K562 (cell line): Measurements from ENCODE around the gene QRICH1. TPM values are rescaled to one million over a fixed set of nuclear protein-coding genes. Genes with fewer than 3 reads are reported as not detected.

ENCODE experiments used
- CBX1 ChIP-seq: sonication (generic); IDR thresholded peaks from 2 replicates; pipeline ENCODE4 v1.6.1; 2016; ENCODE audit warnings: antibody characterized with exemption, low read depth, mild to moderate bottlenecking
- CEBPB ChIP-seq: fragments of 450-650 bp; IDR thresholded peaks from 2 replicates; pipeline ENCODE4 v1.6.1; 2016; ENCODE audit warnings: missing genetic modification characterization, missing compliant biosample characterization
- CREM ChIP-seq: IDR thresholded peaks from 2 replicates; pipeline ENCODE4 v1.6.1; 2014; ENCODE audit warnings: antibody characterized with exemption, low read depth
- polyA plus RNA-seq, 8 experiments: library from polyadenylated mRNA; depleted of rRNA in 4 of 8; stranded (reverse) in 5 of 8; unstranded in 3 of 8; fragments of >200 nt; fragmentation: Nextera tagmentation in 2 of 8; fragmentation: Illumina TruSeq in 1 of 8; extraction: Ambion mirVana in 2 of 8; extraction: Trizol in 1 of 8; gene quantifications; 2 replicates each; pipeline versions ENCODE4 v1.2.1 to v1.2.3, GENCODE V29; 2011 to 2014; ENCODE audit warnings: inconsistent platforms in 1 of 8, missing spikeins in 1 of 8
- total RNA-seq, 7 experiments: library from RNA; depleted of rRNA in 6 of 7; stranded (reverse); fragments of >200 nt in 6 of 7; fragmentation: Illumina TruSeq in 2 of 7; extraction: Trizol in 2 of 7; gene quantifications; 2 replicates each; pipeline versions ENCODE4 v1.2.1 to v1.2.3, GENCODE V29; 2011 to 2021; ENCODE audit warnings: low replicate concordance in 1 of 7
- TF ChIP-seq, protein P1 (sequence below): fragments of 450-650 bp; IDR thresholded peaks from 2 replicates; pipeline ENCODE4 v1.6.1; 2016; ENCODE audit warnings: mild to moderate bottlenecking, moderate library complexity
- TF ChIP-seq, protein P2 (sequence below): conservative IDR thresholded peaks from 2 replicates; pipeline ENCODE4 v1.6.1; 2011; ENCODE audit warnings: low read depth, mild to moderate bottlenecking, low read length; ENCODE audit not compliant: control insufficient read depth
- TF ChIP-seq, protein P3 (sequence below): fragments of 450-650 bp; formaldehyde crosslinking; IDR thresholded peaks from 2 replicates; pipeline ENCODE4 v1.4.0; 2022; ENCODE audit warnings: mild to moderate bottlenecking, moderate library complexity
- TF ChIP-seq, protein P4 (sequence below): sonication (generic); formaldehyde crosslinking; IDR thresholded peaks from 2 replicates; pipeline ENCODE4 v1.8.0; 2022; ENCODE audit warnings: missing genetic modification reagents, mild to moderate bottlenecking, moderate library complexity, borderline replicate concordance
- TF ChIP-seq, protein P5 (sequence below): fragments of 450-650 bp; IDR thresholded peaks from 2 replicates; pipeline ENCODE4 v1.7.1; 2018; ENCODE audit warnings: mild to moderate bottlenecking, low read depth; ENCODE audit not compliant: partially characterized antibody

The QRICH1 gene
- total and polyA plus RNA-seq, 9 of the 15 experiments (the other 6 are each of a cell fraction or from before 2014, with no cell fraction given) = 20.1 to 99.2 (median 56.7) TPM

DNA sequence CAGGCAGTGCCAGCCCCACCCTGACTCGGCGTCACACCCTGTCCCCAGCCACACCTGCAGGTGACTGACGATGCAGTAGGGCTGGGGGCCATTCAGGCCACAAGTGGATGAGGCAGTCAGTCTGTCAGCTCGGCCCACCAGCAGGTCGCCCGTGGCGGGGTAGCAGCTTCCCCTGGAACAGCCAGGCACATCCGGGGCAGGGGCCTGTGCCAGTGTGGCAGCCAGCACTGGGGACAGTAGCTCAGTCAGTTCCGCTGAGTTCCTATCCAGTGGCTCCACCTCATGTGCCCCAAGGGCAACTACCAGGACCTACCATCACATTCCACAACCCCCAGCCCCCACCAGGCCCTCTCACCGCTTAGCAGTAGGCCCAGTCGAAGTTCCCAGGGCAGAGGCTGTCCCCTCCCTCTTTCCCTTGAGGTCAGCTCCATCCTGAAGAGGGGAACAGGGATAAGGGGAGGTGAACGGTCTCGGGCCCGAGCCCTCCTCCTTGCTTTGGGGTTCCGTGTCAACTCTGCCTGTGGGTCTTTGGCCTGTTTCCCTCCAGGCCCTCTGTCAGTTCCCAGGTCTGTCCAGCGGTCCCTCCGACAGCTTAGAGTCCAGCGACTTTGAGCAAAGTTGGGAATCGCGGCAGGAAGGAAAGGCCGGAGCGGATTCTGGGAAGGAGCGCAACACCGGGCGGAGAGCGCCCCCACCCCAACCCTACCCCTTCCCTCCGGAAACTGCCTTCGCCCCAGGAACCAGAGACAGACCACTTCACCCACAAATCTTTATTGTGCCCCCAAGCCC, 38.8 kb upstream of the QRICH1 start, which contains the start of gene LAMB2 (continued):
- TF ChIP-seq, protein P1, sequence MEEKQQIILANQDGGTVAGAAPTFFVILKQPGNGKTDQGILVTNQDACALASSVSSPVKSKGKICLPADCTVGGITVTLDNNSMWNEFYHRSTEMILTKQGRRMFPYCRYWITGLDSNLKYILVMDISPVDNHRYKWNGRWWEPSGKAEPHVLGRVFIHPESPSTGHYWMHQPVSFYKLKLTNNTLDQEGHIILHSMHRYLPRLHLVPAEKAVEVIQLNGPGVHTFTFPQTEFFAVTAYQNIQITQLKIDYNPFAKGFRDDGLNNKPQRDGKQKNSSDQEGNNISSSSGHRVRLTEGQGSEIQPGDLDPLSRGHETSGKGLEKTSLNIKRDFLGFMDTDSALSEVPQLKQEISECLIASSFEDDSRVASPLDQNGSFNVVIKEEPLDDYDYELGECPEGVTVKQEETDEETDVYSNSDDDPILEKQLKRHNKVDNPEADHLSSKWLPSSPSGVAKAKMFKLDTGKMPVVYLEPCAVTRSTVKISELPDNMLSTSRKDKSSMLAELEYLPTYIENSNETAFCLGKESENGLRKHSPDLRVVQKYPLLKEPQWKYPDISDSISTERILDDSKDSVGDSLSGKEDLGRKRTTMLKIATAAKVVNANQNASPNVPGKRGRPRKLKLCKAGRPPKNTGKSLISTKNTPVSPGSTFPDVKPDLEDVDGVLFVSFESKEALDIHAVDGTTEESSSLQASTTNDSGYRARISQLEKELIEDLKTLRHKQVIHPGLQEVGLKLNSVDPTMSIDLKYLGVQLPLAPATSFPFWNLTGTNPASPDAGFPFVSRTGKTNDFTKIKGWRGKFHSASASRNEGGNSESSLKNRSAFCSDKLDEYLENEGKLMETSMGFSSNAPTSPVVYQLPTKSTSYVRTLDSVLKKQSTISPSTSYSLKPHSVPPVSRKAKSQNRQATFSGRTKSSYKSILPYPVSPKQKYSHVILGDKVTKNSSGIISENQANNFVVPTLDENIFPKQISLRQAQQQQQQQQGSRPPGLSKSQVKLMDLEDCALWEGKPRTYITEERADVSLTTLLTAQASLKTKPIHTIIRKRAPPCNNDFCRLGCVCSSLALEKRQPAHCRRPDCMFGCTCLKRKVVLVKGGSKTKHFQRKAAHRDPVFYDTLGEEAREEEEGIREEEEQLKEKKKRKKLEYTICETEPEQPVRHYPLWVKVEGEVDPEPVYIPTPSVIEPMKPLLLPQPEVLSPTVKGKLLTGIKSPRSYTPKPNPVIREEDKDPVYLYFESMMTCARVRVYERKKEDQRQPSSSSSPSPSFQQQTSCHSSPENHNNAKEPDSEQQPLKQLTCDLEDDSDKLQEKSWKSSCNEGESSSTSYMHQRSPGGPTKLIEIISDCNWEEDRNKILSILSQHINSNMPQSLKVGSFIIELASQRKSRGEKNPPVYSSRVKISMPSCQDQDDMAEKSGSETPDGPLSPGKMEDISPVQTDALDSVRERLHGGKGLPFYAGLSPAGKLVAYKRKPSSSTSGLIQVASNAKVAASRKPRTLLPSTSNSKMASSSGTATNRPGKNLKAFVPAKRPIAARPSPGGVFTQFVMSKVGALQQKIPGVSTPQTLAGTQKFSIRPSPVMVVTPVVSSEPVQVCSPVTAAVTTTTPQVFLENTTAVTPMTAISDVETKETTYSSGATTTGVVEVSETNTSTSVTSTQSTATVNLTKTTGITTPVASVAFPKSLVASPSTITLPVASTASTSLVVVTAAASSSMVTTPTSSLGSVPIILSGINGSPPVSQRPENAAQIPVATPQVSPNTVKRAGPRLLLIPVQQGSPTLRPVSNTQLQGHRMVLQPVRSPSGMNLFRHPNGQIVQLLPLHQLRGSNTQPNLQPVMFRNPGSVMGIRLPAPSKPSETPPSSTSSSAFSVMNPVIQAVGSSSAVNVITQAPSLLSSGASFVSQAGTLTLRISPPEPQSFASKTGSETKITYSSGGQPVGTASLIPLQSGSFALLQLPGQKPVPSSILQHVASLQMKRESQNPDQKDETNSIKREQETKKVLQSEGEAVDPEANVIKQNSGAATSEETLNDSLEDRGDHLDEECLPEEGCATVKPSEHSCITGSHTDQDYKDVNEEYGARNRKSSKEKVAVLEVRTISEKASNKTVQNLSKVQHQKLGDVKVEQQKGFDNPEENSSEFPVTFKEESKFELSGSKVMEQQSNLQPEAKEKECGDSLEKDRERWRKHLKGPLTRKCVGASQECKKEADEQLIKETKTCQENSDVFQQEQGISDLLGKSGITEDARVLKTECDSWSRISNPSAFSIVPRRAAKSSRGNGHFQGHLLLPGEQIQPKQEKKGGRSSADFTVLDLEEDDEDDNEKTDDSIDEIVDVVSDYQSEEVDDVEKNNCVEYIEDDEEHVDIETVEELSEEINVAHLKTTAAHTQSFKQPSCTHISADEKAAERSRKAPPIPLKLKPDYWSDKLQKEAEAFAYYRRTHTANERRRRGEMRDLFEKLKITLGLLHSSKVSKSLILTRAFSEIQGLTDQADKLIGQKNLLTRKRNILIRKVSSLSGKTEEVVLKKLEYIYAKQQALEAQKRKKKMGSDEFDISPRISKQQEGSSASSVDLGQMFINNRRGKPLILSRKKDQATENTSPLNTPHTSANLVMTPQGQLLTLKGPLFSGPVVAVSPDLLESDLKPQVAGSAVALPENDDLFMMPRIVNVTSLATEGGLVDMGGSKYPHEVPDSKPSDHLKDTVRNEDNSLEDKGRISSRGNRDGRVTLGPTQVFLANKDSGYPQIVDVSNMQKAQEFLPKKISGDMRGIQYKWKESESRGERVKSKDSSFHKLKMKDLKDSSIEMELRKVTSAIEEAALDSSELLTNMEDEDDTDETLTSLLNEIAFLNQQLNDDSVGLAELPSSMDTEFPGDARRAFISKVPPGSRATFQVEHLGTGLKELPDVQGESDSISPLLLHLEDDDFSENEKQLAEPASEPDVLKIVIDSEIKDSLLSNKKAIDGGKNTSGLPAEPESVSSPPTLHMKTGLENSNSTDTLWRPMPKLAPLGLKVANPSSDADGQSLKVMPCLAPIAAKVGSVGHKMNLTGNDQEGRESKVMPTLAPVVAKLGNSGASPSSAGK = no peak
- TF ChIP-seq, protein P2, sequence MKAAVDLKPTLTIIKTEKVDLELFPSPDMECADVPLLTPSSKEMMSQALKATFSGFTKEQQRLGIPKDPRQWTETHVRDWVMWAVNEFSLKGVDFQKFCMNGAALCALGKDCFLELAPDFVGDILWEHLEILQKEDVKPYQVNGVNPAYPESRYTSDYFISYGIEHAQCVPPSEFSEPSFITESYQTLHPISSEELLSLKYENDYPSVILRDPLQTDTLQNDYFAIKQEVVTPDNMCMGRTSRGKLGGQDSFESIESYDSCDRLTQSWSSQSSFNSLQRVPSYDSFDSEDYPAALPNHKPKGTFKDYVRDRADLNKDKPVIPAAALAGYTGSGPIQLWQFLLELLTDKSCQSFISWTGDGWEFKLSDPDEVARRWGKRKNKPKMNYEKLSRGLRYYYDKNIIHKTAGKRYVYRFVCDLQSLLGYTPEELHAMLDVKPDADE = no peak
- TF ChIP-seq, protein P3, sequence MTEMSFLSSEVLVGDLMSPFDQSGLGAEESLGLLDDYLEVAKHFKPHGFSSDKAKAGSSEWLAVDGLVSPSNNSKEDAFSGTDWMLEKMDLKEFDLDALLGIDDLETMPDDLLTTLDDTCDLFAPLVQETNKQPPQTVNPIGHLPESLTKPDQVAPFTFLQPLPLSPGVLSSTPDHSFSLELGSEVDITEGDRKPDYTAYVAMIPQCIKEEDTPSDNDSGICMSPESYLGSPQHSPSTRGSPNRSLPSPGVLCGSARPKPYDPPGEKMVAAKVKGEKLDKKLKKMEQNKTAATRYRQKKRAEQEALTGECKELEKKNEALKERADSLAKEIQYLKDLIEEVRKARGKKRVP (CRISPR knock-in tag) = no peak
- TF ChIP-seq CBX1 = no peak
- TF ChIP-seq, protein P4, sequence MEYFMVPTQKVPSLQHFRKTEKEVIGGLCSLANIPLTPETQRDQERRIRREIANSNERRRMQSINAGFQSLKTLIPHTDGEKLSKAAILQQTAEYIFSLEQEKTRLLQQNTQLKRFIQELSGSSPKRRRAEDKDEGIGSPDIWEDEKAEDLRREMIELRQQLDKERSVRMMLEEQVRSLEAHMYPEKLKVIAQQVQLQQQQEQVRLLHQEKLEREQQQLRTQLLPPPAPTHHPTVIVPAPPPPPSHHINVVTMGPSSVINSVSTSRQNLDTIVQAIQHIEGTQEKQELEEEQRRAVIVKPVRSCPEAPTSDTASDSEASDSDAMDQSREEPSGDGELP (CRISPR knock-in tag) = 0 out of 2 replicates have a peak, but pooled peaks have one; percentile 29
- TF ChIP-seq CEBPB (tag) = no peak
- TF ChIP-seq, protein P5, sequence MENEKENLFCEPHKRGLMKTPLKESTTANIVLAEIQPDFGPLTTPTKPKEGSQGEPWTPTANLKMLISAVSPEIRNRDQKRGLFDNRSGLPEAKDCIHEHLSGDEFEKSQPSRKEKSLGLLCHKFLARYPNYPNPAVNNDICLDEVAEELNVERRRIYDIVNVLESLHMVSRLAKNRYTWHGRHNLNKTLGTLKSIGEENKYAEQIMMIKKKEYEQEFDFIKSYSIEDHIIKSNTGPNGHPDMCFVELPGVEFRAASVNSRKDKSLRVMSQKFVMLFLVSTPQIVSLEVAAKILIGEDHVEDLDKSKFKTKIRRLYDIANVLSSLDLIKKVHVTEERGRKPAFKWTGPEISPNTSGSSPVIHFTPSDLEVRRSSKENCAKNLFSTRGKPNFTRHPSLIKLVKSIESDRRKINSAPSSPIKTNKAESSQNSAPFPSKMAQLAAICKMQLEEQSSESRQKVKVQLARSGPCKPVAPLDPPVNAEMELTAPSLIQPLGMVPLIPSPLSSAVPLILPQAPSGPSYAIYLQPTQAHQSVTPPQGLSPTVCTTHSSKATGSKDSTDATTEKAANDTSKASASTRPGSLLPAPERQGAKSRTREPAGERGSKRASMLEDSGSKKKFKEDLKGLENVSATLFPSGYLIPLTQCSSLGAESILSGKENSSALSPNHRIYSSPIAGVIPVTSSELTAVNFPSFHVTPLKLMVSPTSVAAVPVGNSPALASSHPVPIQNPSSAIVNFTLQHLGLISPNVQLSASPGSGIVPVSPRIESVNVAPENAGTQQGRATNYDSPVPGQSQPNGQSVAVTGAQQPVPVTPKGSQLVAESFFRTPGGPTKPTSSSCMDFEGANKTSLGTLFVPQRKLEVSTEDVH = no peak
- peak; percentile 45; the same call in 1 of the 2 replicates for TF ChIP-seq CREM
